HTR-8/SVneo (cell line): ENCODE data around the gene MSRB1.
"Not testable (repeated sequence)": the region's sequence is repeated elsewhere in the genome, so short reads cannot be mapped to it uniquely, and the experiment has no call there.

Experiments
- DNase-seq: peaks from one replicate; pipeline ENCODE4 v3.0.0; 2011; ENCODE audit warnings: low spot score, mixed read lengths; ENCODE audit not compliant: insufficient read length
- FAIRE-seq: peaks from 2 replicates; lab custom pipeline; 2011; peaks lifted over from hg19 to GRCh38; lab: Jason Lieb, UNC

MSRB1 gene

DNA sequence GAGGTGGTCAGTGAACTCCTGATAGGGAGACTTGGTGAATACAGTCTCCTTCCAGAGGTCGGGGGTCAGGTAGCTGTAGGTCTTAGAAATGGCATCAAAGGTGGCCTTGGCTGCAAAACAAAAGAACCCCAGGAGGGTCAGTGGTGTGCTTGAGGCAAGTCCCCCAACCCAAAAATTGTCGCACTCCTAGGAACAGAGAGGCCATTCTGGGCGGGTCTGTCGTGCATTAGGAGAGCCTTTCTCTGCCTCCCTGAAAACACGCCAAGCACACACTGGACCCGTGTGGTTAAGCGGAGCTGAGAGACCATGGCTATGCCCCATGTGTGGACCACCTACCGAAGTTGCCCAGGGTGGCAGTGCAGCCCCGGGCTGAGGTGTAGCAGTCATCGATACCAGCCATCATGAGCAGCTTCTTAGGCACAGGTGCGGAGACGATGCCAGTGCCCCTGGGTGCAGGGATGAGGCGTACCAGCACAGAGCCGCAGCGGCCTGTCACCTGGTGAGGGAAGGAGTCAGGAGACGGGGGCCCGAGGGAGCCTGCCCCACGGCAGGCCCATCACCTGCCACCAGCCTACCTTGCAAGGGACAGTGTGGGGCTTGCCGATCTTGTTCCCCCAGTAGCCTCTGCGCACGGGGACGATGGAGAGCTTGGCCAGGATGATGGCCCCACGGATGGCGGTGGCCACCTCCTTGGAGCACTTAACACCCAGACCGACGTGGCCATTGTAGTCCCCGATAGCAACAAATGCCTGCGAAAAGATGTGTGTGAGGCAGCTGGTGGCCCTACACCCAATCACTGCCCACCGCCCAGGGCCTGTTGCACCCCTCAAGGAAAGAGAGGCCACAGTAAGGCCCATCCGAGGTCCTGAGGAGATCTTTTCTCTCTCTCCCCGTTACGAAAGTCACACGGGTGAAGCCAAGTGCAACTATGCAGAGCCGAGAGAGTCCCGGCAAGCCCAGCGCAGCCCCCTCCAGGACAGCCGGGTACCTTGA is 19.5 kb upstream of the MSRB1 start:
- not testable (repeated sequence) for FAIRE-seq, DNase-seq

DNA sequence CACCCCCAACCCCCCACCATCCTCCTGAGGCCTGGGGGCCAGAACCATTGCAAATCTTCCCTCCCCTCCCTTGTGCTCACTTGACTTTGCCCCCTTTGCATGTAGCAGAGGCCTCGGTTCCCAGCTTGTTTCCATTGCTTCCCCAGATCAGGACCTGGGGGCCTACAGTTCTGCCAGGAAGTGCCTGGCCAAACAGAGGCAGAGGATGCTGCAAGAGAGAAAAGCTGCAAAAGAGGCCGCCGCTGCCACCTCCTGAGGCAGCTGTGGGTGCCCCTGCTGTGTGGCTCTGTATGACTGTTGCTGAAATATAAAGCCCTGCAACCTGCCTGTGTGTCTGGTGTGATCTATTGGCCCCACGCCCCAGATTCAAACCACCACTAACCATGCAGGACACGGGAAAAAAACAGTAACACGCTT is 18.7 kb upstream of the MSRB1 start:
- DNase-seq (no peak), FAIRE-seq (no peak)

DNA sequence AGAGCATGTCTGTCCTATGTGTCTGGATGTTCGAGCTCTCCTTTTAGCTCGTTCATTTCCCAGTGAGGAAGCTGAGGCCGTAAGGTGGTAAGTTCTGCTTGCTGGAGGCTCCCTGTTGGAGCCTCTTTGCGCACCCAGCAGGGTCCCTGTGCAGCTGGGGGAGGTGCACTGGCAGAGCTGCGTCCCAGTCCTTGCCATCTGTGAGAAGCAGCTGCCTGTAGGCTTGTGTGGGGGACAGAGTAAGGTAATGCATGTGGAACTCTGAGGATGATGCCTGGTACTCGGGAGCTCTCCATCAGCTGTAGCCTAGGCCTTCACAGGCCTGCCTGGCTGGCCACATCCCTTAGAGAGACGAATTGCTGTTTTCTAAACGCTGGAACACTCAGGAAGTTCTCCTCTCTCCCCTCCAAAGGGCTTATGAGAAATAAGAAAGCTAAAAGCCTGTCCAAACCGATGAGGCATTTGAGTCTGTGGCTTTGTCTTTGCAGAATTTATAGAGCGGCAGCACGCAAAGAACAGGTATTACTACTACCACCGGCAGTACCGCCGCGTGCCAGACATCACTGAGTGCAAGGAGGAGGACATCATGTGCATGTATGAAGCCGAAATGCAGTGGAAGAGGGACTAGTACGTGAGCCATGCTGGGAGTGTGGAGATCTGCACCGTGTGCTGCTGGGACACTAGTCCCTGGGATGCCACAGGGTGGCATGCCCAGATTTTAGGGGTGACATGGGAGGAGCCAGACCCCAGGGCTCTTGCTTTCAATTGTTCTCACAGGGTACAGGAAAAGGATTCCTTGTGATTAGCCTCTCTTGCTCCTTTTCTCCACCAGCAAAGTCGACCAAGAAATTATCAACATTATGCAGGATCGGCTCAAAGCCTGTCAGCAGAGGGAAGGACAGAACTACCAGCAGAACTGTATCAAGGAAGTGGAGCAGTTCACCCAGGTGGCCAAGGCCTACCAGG is 17.9 kb upstream of the MSRB1 start:
- FAIRE-seq (no peak), DNase-seq (no peak)

DNA sequence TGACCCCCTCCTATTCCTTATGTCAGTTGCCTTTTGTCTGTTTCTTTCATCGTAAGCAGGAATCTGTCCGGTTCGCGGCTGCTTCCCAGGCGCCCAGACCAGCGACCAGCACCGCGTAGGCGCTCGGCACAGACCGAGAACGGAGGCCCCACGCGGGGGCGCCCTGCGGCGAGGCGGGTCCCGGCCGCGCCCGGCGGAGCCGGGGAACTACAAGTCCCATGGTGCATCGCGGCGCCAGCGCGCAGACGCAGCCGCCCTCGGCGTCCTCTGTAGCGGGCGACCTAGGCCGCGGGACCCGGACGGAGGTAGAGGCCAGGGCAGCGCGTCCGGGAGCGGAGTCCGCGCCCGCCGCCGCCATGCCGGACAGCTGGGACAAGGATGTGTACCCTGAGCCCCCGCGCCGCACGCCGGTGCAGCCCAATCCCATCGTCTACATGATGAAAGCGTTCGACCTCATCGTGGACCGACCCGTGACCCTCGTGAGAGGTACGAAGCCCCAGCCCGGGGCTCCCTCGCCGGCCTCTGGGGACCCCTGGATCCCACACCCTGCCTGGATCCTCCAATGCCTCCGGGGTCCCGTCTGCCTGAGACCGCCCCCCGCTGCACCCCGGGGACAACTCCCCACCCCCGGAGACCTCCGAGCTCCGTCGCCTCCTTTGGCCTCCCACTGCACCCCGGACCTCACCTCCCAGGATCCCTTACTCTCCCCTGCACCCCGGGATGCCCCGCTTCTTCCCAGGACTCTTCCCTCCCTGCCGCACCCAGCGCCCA is 16.5 kb upstream of the MSRB1 start, which contains the start of gene NDUFB10:
Gene NDUFB10 (plus strand): TSS at position 270 of the 771 bp plus-strand sequence. CDS start 87 bp downstream, at position 357.
- peak; percentile 93 for DNase-seq
- FAIRE-seq = peak; percentile 57

DNA sequence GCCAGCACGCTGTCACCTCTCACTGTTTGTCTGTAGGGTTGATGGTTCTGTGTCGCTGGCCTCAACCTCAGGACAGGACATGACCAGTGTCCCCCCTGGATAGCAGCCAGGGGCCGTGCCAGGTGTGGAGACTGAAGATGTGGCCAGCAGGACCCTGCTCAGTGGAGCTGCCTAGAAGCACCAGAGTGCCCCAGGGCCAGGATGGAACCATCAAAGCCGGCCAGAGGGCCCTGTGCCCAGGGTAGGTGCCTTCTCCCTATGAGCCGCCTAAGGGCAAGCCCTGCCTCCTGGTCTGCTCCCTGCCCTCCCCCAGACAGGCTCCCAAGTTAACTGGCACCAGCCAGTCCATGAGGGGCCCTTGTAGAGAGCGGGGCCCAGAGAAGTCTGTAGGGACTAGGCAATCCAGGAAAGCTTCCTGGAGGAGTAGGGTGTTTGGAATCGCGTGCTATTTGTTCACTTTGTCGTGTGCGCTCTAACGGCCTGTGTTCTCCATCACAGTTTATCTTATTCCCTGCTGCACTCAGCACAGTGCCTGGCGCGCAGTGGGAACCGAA is 15.8 kb upstream of the MSRB1 start:
- DNase-seq = no peak

DNA sequence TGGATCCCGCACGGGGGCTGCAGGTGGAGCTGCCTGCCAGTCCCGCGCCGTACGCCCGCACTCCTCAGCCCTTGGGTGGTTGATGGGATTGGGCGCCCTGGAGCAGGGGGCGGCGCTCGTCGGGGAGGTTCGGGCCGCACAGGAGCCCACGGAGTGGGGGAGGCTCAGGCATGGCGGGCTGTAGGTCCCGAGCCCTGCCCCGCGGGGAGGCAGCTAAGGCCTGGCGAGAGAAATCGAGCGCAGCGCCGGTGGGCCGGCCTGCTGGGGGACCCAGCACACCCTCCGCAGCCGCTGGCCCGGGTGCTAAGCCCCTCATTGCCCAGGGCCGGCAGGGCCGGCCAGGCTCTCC is 15.1 kb upstream of the MSRB1 start:
- not testable (repeated sequence) for DNase-seq, FAIRE-seq

More for the DNA sequence above, 15.8 kb upstream of the MSRB1 start:
- FAIRE-seq = no peak

DNA sequence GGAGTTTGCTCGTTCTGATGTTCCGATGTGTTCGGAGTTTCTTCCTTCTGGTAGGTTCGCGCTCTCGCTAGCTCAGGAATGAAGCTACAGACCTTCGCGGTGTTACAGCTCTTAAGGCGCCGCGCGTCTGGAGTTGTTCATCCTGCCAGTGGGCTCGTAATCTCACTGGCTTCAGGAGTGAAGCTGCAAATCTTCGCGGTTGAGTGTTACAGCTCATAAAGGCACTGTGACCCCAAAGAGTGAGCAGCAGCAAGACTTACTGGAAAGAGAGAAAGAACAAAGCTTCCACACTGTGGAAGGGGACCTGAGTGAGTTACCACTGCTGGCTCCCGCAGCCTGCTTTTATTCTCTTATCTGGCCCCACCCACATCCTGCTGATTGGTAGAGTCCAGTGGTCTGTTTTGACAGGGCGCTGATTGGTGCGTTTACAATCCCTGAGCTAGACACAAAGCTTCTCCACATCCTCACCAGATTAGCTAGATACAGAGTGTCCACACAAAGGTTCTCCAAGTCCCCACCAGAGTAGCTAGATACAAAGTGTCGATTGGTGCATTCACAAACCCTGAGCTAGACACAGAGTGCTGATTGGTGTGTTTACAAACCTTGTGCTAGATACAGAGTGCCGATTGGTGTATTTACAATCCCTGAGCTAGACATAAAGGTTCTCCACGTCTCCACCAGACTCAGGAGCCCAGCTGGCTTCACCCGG is 14.6 kb upstream of the MSRB1 start:
- not testable (repeated sequence) for FAIRE-seq, DNase-seq

DNA sequence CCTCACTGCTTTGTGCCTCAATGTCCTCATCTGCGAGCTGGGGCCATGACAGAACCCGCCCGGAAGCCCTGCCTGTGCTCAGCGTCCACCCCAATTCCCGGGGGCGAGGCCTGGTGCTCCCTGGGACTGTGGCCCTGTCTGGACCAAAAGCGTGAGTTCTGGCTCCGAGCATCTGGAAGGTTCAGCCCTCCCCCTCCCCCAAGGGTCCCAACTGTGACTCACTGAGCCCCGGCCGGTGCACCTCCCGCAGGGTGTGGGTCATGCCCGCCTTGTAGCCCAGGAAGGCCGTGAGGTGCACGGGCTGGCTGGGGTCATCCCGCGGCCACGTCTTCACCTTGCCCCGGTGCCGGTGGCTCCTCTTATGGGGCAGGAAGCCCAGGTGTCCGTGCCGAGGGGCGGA is 10.7 kb upstream of the MSRB1 start:
- DNase-seq (no peak), FAIRE-seq (no peak)

DNA sequence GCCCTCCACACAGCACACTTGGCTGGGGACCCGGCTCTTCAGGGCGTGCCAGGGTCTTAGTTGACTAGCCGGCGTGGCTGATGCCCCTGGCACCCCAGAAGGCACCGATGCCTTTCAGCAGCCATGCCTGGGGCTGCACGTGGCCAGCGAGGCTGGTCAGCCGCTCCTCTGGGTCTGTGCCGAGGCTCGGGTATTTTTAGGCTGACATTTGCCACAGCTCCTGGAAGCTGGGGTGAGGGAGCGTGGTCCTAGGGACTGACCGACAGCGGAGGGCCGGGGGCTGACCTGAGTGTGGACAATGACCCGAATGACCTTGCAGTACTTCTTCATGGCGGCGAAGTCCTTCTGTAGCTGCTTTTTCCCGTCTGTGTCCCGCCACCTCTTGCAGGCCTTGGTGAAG is 7.6 kb upstream of the MSRB1 start:
- no peak for DNase-seq
- no peak for FAIRE-seq

DNA sequence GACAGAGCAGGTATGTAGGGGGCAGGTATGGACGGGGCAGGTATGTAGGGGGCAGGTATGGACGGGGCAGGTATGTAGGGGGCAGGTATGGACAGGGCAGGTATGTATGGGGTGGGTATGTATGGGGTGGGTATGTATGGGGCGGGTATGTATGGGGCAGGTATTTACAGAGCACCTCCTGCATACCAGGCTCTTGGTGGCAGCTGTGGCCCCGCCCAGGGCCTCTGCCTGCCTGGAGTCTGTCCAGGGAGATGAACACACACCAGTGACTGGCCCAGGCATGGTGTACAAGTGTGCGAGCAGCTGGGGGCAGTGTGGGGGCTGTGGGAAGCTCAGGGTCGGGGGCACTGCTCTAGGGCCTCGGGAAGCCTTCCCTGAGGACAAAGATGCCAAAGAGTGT is 7.0 kb upstream of the MSRB1 start:
- FAIRE-seq (no peak), DNase-seq (no peak)

DNA sequence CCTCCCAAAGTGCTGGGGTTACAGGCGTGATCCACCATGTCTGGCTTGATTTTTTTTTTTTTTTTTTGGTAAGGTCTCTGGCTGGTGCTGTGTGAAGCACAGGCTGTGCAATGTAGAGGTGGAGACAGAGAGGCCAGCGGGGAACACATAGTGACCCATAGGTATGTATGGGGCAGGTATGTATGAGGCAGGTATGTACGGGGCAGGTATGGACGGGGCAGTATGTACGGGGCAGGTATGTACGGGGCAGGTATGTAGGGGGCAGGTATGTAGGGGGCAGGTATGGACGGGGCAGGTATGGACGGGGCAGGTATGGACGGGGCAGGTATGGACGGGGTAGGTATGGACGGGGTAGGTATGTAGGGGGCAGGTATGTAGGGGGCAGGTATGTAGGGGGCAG is 6.5 kb upstream of the MSRB1 start:
- no peak for DNase-seq
- FAIRE-seq = no peak

DNA sequence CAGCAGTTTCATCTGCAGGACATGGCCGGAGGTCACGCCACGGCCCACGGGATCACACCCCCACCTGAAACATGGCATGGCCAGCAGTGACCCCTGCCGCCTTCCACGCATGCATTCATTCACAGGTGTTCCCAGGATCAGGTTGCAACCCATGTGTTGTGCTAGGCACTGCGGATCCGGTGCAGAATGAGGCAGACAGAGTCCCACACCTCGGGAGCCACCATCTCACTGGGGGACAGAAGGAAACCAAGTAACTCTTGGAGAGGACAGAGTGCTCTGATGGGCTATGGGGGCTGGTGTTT is 4.3 kb upstream of the MSRB1 start:
- FAIRE-seq = peak; percentile 46
- no peak for DNase-seq

DNA sequence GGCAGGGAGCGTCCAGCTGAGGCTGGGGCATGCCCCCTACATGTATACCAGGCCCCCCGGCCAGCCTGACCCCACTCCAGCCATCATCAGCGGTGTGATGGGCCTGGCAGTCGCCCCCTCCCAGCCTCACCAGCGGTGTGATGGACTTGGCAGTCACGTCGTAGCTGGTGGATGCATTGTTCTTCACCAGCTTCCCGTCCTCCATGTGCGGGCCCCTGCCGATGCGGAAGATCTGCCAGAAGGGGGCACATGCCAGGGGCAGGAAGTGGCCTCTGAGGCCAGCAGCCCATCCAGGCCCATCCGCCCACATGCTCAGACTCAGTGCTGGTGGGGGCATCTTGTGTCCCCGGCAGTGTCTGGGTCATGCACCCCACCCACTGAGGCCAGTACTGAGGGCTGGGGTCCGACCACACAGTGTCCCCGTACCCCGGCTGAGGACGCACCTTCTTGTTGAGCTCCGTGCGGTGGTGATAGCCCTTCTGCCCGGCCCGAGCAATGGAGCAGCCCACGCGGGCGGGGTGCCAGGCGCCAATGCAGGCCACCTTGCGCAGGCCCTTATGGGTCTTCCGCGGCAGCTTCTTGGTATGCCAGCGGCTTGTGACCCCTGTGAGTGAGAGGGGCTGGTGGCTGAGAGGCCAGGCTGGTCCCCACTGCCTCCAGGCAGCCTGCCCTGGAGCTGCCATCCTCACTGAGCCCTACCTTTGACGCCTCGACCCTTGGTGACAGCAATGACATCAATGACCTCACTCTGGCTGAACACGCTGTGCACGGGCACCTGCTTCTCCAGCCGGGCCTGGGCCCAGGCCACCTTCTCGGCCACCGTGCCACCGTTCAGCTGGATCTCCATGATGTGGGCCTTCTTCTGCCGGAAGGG is 3.7 kb upstream of the MSRB1 start:
- DNase-seq (no peak), FAIRE-seq (no peak)

DNA sequence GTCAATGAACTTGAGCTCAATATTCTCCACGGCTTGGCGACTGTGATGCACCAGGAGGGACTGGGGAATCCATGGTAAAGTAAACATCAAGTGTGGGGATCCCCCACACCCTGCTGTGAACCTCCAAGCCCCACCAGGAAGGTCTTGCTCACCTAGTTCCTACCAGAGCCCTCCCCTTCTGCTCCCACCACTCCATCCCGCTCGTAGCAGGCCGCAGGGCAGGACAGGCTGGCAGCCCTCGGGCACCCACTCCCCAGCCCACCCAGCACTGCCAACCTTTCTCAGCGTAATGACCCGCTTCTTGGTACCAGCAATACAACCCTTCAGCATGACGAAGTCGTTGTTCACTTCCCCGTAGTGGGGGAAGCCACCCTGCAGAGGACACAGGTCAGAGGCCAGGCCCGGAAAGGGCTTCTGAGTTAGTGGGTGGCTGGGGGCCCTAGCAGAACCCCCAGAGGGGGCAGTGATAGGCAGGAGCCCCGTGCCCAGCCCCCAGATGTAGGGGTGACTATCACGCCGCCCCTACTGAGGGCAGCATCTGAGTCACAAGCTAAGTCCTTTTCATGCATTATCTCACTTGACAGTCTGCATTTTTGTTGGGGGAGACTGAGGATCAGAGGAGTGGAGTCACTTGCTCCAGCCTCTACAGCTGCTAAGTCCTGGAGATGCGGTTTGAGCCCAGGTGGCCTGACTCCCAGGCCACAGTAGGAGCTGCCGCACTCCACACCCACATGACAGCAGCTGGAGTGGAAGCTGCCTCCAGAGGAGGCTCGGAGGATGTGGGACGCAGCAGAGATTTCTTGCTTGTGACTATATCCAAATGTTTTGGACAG is 2.8 kb upstream of the MSRB1 start:
- FAIRE-seq (no peak), DNase-seq (no peak)

DNA sequence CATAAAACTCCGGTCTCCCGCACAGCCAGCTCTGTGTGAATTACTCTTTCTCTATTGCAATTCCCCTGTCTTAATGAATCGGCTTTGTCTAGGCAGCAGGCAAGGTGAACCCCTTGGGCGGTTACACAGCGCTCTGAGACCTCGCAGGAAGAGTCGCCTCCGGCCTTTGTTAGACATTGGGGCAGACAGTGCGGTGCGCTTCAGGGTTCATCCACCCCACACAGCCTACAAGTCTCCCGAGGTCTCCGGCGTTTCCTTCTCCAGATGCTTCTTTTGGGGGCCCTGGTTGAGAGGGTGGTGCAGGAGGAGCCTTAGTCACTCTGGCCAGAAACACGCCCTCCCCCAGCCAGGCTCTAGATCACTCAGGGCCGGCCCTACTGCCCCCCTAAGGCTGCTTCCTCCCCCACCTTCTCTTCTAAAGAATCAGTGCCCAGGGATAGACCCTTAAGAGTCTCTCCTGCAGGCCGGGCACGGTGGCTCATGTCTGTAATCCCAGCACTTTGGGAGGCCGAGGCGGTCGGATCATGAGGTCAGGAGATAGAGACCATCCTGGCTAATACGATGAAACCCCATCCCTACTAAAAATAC is 1.7 kb upstream of the MSRB1 start:
- FAIRE-seq (no peak), DNase-seq (no peak)

DNA sequence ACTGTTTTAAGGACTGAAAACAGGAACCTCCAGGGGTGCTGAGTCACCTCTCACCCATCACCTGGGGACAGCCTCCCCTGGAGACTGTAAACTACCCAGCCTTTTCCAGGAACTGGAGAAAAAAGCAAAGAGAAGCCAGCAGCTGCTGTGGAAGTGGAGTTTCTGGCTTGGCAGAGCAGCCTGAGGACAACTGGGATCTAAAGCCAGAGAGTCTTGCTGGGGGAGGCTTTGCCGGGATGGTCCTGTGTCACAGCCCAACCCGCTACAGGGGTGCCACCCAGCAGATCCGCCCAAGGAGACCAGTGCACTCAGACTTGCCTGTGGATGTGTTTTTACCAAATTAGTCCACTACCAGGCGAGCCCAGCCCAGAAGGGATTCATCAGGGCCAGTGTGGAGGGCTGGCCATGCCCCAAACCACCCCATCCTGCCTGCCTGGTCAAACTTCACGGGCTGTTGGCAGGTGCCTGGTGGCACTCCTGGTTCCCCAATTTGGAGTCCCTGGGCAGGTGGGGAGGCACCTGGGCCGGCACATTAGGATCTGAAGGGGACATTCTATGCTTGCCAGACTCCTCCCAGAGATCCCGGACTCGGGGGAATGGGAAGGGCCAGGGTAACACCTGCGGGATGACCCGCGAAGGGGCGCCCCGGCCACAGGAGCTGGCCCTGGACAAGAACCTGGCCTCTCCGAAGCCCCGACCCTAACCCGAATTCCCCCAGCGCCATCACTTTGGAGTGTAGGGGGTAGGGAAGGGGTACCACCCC is 771 bp downstream of the MSRB1 start:
- DNase-seq = no peak

More for the DNA sequence above, 771 bp downstream of the MSRB1 start:
- no peak for FAIRE-seq
